HCT116 (cell line): ENCODE data around the gene SELENON. TPM values are rescaled to one million over a fixed set of nuclear protein-coding genes. Genes with fewer than 3 reads are reported as not detected.

ENCODE experiments used
- ATAC-seq: fragments of 200-7000 bp; cut with Tn5 transposase; 2 replicates; pipeline ENCODE4 v1.9.1; 2020; ENCODE audit warnings: mild to moderate bottlenecking, moderate library complexity
- BruUV-seq: library from RNA; stranded (reverse); fragments of 400-500 nt; replicated peaks from 2 replicates; lab custom pipeline; 2021; lab: Mats Ljungman, UMichigan
- CTCF ChIA-PET: fragments of 300-600 bp; sonication (Branson Sonifier 250); formaldehyde crosslinking; loops from one replicate; lab custom pipeline; 2021; ENCODE audit warnings: antibody characterized with exemption; lab: Charles Lee
- POLR2A ChIA-PET: fragments of 300-600, 350-600 bp; sonication (Branson Sonifier 250); formaldehyde crosslinking; loops from one replicate; lab custom pipeline; 2021; ENCODE audit warnings: antibody characterized with exemption; lab: Charles Lee
- RAD21 ChIA-PET, 2 experiments: fragments of 300-600 bp; sonication (Branson Sonifier 250); formaldehyde crosslinking; loops; one replicate each; lab custom pipeline; 2023; ENCODE audit warnings: low total read pairs in 2 of 2; ENCODE audit not compliant: uncharacterized antibody in 2 of 2, unreplicated experiment in 2 of 2, low non-redundant PET in 1 of 2; lab: Charles Lee
- DNase-seq: peaks from one replicate; pipeline ENCODE4 v3.0.0-alpha.2; 2010; ENCODE audit warnings: low read depth, low spot score
- H2AFZ ChIP-seq: fragments of 200-600 bp; shearing (Covaris generic), sonication (generic); 2 replicates; pipeline ENCODE4 v1.6.1; 2017; ENCODE audit warnings: low read depth, mixed run types, mixed read lengths, antibody characterized with exemption, low read length; ENCODE audit not compliant: poor library complexity, severe bottlenecking
- H3K27ac ChIP-seq: 2 replicates; pipeline ENCODE4 v1.5.1; 2012; ENCODE audit warnings: low read depth, low read length
- H3K27me3 ChIP-seq: fragments of 200-600 bp; sonication (generic); 2 replicates; pipeline ENCODE4 v1.6.1; 2016; ENCODE audit warnings: mixed run types, low read length, mixed read lengths; ENCODE audit not compliant: insufficient read depth
- H3K36me3 ChIP-seq, 2 experiments: fragments of 200-500 bp in 1 of 2; fragments of 200-600 bp in 1 of 2; sonication (Bioruptor generic) in 1 of 2; sonication (generic) in 1 of 2; 2 replicates each; pipeline versions ENCODE4 v1.5.1 to v1.6.1; 2014 to 2016; ENCODE audit warnings: low read length in 2 of 2, inconsistent platforms in 1 of 2, mixed read lengths in 1 of 2, mixed run types in 1 of 2; ENCODE audit not compliant: insufficient read depth in 2 of 2, control insufficient read depth in 1 of 2
- H3K4me1 ChIP-seq, 2 experiments: fragments of 200-600 bp in 1 of 2; sonication (generic) in 1 of 2; 2 replicates each; pipeline versions ENCODE4 v1.5.1 to v1.6.1; 2012 to 2017; ENCODE audit warnings: low read length in 2 of 2, inconsistent platforms in 1 of 2, mild to moderate bottlenecking in 1 of 2, mixed read lengths in 1 of 2, mixed run types in 1 of 2, moderate library complexity in 1 of 2; ENCODE audit not compliant: insufficient read depth in 2 of 2, control insufficient read depth in 1 of 2
- H3K4me2 ChIP-seq: fragments of 200-600 bp; sonication (generic); 2 replicates; pipeline ENCODE4 v1.6.1; 2017; ENCODE audit warnings: mixed run types, low read length, mixed read lengths
- H3K4me3 ChIP-seq, 2 experiments: fragments of 200-600 bp in 1 of 2; sonication (generic) in 1 of 2; replicated peaks in 1 of 2; 2 replicates each; pipeline ENCODE4 v1.5.1; 2011 to 2016; ENCODE audit warnings: low read length in 2 of 2, control low read depth in 1 of 2, low read depth in 1 of 2, mild to moderate bottlenecking in 1 of 2, mixed read lengths in 1 of 2, mixed run types in 1 of 2
- H3K79me2 ChIP-seq: fragments of 200-600 bp; sonication (generic); 2 replicates; pipeline ENCODE4 v1.6.1; 2017; ENCODE audit warnings: mild to moderate bottlenecking, mixed run types, low read length, moderate library complexity, mixed read lengths; ENCODE audit not compliant: insufficient read depth
- H3K9ac ChIP-seq: fragments of 200-600 bp; sonication (generic); 2 replicates; pipeline ENCODE4 v1.6.1; 2016; ENCODE audit warnings: low read length, mixed read lengths
- H3K9me2 ChIP-seq: fragments of 200-600 bp; sonication (generic), shearing (Covaris generic); 2 replicates; pipeline ENCODE4 v1.6.1; 2017; ENCODE audit warnings: mixed run types, mild to moderate bottlenecking, moderate library complexity; ENCODE audit not compliant: insufficient read depth
- H3K9me3 ChIP-seq, 2 experiments: fragments of 200-500 bp in 1 of 2; fragments of 200-600 bp in 1 of 2; sonication (Bioruptor generic) in 1 of 2; sonication (generic) in 1 of 2; 2 replicates each; pipeline ENCODE4 v1.6.1; 2014 to 2017; ENCODE audit warnings: low read length in 2 of 2, mixed read lengths in 2 of 2, inconsistent platforms in 1 of 2, low read depth in 1 of 2, mild to moderate bottlenecking in 1 of 2, mixed run types in 1 of 2, moderate library complexity in 1 of 2; ENCODE audit not compliant: control insufficient read depth in 1 of 2, insufficient read depth in 1 of 2
- H4K20me1 ChIP-seq: fragments of 200-600 bp; sonication (generic), shearing (Covaris generic); 2 replicates; pipeline ENCODE4 v1.6.1; 2017; ENCODE audit warnings: mixed run types, mild to moderate bottlenecking, moderate library complexity; ENCODE audit not compliant: insufficient read depth
- EGR1 ChIP-seq: IDR thresholded peaks from 2 replicates; pipeline ENCODE4 v1.6.1; 2012; ENCODE audit warnings: low read depth
- ELF1 ChIP-seq: IDR thresholded peaks from 2 replicates; pipeline ENCODE4 v1.6.1; 2012; ENCODE audit warnings: low read depth, borderline replicate concordance
- REST ChIP-seq: IDR thresholded peaks from 2 replicates; pipeline ENCODE4 v1.6.1; 2012; ENCODE audit warnings: low read depth
- SIN3A ChIP-seq: IDR thresholded peaks from 2 replicates; pipeline ENCODE4 v1.6.1; 2012; ENCODE audit warnings: low read depth
- SRF ChIP-seq: IDR thresholded peaks from 2 replicates; pipeline ENCODE4 v1.6.1; 2012; ENCODE audit warnings: low read depth
- TCF7L2 ChIP-seq: IDR thresholded peaks from 2 replicates; pipeline ENCODE4 v1.7.0; 2011; ENCODE audit warnings: borderline replicate concordance, inconsistent platforms; ENCODE audit not compliant: insufficient read depth, insufficient read length; ENCODE audit errors: extremely low read depth
- intact Hi-C: fragments of 100-400 bp; cut with micrococcal nuclease; formaldehyde crosslinking; loops from 2 replicates; pipeline ENCODE4 v1.10.0; 2022
- total RNA-seq: library from RNA; stranded (reverse); gene quantifications from one replicate; pipeline ENCODE4 v1.2.1, GENCODE V29; 2021; ENCODE audit not compliant: unreplicated experiment

SELENON gene
- total RNA-seq, 1 experiment from 2014 or later = 85.1 TPM

GRCh38 chr1:25768999-25769398 is 31.0 kb upstream of the SELENON start:
- ChIA-PET POLR2A (no interaction called here), RAD21 (no interaction called here)
- no peaks in the 10 kb centered on the region for H3K27me3 ChIP-seq
- no peak overlapping the region for H3K9ac ChIP-seq
- H2AFZ ChIP-seq = no peak overlapping the region
- no peaks in the 10 kb centered on the region for H4K20me1 ChIP-seq
- peaks cover 7 to 8% of the 10 kb centered on the region in 2 experiments for H3K4me1 ChIP-seq
- ATAC-seq (no peak), DNase-seq (no peak)
- no TSS peak for BruUV-seq
- no peak for TF ChIP-seq ELF1
- TF ChIP-seq EGR1 = no peak
- no peak for TF ChIP-seq REST
- TF ChIP-seq, all 23 proteins: peak for 0
- Histone ChIP-seq H3K9me2 (no peaks in the 10 kb centered on the region), H3K36me3 (no peaks in the 10 kb centered on the region), H3K79me2 (no peaks in the 10 kb centered on the region), H3K9me3 (no peaks in the 10 kb centered on the region), H3K4me2 (no peak overlapping the region), H3K4me3 (no peak overlapping the region), H3K27ac (no peak overlapping the region)
- intact Hi-C loops = no loop called here
- CTCF ChIA-PET = no interaction called here

GRCh38 chr1:25769625-25770383 is 30.2 kb upstream of the SELENON start:
- CTCF ChIA-PET = no interaction called here

More at GRCh38 chr1:25769625-25770383, 30.2 kb upstream of the SELENON start:
- ChIA-PET RAD21 (no interaction called here), POLR2A (no interaction called here)
- no peak overlapping the region for H3K4me2 ChIP-seq
- no peak overlapping the region for H3K9ac ChIP-seq
- no peaks in the 10 kb centered on the region for H3K79me2 ChIP-seq
- ATAC-seq = no peak
- H2AFZ ChIP-seq = no peak overlapping the region
- BruUV-seq = no TSS peak
- H3K36me3 ChIP-seq = no peaks in the 10 kb centered on the region
- H3K9me3 ChIP-seq = no peaks in the 10 kb centered on the region
- no peak overlapping the region for H3K27ac ChIP-seq
- no peak overlapping the region for H3K4me3 ChIP-seq
- no peaks in the 10 kb centered on the region for H3K9me2 ChIP-seq
- TF ChIP-seq SRF (no peak), TCF7L2 (no peak), SIN3A (no peak)
- H3K4me1 ChIP-seq = peaks cover 9 to 13% of the 10 kb centered on the region in 2 experiments
- H3K27me3 ChIP-seq = no peaks in the 10 kb centered on the region
- DNase-seq = no peak
- H4K20me1 ChIP-seq = no peaks in the 10 kb centered on the region
- intact Hi-C loops = no loop called here
